Activated CD8-positive, alpha-beta memory T cell treated with anti-CD3 and anti-CD28 coated beads for 1 hour (primary cell): ENCODE measurements around the gene PI4KA.
"Not testable (repeated sequence)": the region's sequence is repeated elsewhere in the genome, so short reads cannot be mapped to it uniquely, and the experiment has no call there.

Experiments used
- DNase-seq, 2 donors: peaks; one replicate each; pipeline ENCODE4 v3.0.0-alpha.2; 2020; ENCODE audit warnings: low read depth in 1 of 2; ENCODE audit errors: extremely low read depth in 1 of 2

PI4KA gene

DNA sequence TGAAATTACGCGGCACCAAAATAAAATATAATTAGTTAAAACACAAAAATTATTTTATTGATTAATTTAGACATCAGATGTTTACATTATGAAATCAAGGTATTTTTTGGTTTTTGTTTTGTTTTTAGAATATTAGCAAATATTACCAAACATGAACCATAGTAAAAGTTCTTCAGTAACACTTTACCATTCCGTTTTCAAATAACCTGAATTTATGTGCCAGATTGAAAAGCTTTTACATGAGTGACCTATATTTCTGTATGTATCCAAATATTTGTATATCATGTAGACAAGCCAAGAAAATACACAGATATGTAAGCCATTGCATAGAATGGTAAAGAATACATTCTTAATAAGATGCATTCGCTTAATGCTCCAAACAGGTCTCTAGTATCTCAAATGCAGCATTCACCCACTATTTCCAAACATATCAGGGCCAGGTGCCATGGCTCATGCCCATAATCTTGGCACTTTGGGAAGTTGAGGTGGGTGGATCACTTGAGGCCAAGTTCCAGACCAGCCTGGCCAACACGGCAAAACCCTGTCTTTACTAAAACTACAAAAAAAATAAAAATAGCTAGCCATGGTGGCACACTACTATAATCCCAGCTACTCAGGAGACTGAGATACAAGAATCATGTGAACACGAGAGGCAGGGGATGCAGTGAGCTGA, 187.1 kb downstream of the PI4KA start:
- no peak for DNase-seq

DNA sequence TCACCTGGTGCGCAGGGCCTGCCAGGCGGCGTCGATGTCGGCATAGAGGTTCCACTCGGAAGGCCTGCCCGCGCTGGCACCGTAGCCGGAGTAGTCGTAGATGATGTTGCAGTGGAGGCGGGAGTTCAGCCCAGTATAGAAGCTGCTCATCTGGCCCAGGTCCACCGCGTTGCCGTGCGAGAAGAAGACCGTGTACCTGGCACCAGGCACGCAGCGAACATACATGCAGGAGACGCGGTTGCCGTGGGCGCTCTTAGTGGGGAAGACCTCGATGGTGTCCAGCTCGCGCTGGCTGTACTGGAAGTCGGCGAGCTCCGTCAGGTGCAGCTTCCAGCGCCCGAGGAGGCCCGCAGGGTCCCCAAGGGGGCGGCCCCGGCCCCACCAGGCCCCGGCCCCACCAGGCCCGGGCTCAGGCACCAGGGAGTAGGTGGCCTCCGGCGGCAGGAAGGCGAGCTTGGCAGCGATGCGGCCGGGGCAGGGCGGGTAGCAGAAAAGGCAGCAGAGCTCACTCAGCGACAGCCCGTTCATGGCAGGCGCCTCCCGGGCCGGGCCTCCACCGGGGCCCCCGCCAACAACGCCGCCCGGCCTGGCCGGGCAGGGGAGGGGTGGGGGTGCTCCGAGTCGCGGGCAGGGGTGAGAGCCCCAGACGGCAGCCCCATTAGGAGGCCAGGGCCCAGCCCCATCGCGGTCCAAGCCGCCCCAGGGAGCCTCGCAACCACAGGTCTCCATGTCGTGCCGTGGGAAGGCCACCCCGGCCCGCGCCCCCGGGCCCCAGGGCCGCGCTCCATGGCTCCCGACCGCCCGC, 188.0 kb downstream of the PI4KA start:
- DNase-seq = not testable (repeated sequence)

DNA sequence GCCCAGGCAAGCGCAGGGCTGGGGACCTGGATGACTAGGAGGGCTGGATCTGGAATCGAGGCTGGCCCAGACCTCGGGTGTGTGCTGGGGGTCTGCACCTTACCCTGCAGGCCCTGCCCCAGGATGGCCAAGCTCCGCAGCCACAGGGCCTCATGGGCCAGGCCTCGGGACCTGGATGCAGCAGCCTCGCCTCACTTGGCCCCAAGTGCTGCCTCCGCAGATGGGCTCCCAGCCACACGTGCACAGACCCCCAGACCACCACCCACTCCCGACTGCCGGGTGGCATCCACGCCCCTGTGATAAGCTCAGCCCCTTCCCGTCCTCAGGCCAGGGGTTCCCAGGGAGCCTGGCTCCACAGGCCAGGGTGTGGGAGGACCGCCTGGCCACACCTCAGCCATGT, 188.7 kb downstream of the PI4KA start:
- not testable (repeated sequence) for DNase-seq

DNA sequence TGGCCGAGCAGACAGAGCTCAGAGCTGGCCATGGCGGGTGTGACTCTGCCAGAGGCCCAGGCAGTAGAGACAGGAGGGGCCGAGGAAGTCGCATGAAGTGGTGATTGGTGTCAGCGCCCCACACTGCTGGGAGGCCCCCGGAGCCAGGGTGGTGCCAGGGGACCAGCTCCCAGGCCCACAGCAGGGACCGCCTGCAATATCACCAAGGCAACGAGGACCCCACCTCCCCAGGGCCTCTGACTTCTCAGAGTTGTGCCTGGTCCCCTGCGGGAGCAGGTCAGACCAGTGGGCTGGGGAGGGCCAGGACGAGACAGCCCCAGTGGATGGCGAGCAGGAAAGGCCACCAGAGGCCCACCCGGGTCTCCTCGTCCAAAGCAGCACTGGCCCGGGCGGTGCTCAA, 189.1 kb downstream of the PI4KA start:
- not testable (repeated sequence) for DNase-seq

DNA sequence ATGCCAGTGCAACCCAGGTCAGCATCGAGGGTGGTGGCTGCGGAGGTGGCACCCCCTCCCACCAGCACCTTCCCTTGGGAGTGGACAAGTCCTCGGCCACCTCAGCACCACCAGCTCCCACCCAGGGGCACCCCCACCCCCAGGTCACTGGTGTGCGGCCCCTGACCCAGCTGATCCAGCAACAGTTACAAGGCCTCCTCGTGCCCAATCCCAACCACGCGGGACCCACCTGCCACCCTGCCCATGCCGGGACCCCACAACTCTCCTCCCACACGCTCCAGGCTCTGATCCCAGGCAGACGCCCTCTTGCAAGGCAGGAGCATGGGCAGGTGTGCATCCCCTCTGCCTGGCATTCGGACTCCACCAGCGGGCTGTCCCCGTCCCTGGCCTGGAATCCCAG, 189.8 kb downstream of the PI4KA start:
- not testable (repeated sequence) for DNase-seq

DNA sequence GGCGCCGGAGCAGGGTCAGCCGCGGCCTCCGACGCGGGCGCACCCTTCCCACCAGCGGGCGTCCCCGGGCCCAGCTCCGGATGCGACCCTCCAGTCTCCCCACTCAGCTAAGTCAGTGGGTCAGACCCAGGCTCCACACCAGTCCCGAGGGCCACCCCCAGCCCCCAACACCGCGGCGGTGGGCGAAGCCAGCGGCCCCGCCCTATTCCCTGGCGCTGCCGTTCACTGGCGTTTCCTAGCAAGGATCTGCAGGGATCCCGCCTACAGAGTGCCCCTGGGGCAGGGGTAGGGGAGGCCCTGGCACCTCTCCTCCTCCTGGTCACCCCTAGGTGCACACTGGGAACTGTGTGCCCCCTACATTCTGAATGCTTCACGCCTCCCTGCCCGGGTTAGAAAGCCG, 190.4 kb downstream of the PI4KA start:
- DNase-seq = not testable (repeated sequence)

DNA sequence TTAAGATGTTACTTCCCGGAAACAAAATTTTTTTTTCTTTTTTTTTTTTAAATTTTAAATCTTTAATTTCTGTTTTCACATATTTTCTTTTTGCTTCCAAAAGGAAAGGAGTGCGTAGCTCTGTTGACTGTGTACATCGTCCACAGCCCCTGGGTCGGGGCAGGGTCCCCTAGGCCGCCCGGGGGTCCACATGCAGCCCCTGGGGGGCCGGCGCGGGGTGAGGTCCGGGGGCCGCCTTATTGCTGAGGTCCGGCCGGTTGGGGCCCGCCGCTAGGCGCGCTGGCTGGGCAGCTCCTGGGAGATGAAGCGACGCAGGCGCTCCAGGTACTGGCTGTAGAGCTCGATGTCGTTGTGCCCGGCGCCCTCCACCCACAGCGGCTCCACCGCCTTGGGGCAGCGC, 191.1 kb downstream of the PI4KA start:
- not testable (repeated sequence) for DNase-seq

DNA sequence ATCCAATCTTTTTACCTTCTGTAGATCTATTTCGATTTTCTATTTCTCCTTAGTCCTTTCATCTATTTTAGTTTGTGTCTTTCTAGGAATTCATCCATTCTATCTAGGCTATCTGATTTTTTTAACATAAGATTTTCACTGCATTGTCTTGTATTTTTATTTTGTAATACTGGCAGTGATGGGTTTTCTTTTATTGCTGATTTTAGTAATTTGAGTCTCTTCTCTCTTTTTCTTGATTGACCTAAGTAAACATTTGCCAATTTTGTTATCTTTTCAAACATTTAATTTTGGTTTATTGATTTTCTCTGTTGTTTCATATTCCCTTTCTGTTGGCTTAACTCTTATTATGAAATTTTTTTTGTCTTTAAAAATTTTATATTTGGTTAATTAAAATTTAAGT, 192.1 kb downstream of the PI4KA start:
- DNase-seq = no peak

DNA sequence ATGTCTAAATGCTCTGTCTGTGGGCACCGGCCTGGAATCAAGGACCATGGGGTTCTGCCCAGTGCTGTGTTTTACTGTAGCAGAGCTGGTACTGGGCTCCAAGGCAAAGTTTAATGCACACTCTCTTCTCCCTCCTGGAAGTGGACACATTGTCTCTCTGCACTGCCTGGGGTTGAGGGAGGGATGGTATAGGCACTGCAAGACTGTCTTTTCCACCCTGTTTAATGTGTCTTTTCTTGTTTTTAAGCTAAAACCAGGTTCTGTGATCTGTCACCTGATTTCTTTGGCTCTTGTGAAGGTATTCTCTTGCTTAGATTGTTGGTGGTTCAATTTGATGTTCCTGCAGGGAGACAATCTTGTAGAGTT, 194.0 kb downstream of the PI4KA start:
- DNase-seq = no peak

DNA sequence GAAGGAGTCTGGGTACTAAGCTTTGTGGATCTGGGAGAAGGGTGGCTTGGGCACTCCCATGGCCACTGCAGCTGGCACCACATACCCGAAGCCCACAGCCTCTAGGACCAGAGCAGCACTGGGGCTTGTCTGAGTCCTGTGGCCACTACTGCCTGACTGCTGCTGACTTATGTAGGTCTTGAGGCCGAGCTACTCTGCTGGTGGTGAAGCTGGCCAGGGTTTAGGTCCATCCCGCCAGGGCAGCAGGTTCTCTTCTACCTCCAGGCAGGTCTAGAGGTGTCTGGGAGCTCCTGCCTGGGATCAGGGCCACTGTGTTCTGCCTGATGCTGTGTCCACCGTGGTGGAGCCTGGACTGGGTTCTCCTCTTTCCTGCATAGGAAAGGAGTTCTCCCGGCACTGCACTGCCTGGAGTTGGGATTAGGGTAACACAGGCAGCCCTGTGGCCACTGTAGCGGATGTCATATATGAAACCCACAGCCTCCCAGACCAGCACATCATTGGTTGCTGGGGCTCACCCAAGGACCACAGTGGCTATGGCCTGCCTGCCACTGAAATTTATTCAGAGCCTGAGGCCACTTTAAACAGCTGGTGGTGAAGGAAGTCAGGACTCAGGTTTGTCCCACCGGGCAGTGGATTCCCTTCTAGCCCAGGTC, 194.5 kb downstream of the PI4KA start:
- no peak for DNase-seq

DNA sequence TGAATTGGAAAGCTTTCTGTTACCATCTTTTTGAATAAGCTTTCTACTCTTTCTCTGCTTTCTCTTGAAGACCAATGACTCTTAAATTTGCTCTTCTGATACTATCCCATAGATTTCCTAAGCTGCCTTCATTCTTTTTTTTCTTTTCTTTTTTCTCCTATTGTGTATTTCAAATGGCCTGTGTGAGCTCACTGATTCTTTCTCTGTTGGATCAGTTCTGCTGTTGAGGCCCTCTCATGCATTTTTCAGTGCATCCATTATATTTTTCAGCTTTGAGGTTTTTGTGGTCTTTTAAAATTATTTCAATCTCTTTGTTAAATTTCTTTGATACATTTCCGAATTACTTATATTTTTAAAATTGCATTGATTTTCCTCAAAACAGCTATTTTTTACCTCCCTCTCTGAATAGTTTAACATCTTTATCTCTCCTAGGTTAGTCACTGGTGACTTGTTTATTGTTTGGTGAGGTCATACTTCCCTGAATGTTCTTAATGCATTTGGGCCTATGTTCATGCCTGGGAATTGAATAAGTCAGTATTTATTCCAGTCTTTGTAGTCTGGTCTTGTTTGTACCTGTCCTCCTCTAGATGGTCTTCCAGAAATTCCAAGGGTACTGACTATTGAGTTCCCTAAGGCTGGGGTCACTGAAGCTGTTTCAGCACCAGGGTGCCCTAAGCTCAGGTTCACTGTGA, 195.3 kb downstream of the PI4KA start:
- DNase-seq = no peak

DNA sequence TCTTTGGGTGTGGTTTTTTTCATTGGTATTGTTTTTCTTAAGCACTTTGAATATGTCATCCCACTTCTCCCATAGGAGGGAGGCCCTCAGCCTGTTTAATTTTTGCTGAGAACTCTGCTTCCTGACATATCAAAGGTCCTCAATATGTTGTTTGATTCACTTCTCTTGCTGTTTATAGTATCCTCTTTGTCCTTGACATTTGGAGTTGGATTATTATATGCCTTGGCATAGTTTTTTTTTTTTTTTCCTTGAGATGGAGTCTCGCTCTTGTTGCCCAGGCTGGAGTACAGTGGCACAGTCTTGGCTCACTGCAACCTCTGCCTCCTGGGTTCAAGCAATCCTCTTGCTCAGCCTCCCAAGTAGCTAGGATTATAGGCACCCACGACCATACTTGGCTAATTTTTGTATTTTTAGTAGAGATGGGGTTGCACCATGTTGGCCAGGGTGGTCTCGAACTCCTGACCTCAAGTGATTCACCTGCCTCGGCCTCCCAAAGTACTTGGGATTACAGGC, 196.0 kb downstream of the PI4KA start:
- not testable (repeated sequence) for DNase-seq

DNA sequence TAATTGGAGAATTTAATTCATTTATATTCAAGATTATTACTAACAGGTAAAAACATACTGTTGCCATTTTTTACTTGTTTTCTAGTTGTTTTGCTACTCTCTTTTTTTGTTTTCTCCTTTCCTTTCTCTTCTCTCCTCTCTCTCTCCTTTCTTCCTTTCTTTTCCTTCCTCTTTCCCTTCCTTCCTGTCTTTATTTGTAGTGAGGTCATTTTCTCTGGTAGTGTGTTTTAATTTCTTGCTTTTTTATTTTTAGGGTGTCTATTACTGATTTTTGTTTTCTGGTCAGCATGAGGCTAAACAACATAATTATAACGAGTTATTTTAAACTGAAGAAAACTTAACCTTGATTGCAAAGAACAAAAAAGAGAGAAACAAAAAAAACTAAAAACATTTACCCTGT, 197.1 kb downstream of the PI4KA start:
- no peak for DNase-seq

DNA sequence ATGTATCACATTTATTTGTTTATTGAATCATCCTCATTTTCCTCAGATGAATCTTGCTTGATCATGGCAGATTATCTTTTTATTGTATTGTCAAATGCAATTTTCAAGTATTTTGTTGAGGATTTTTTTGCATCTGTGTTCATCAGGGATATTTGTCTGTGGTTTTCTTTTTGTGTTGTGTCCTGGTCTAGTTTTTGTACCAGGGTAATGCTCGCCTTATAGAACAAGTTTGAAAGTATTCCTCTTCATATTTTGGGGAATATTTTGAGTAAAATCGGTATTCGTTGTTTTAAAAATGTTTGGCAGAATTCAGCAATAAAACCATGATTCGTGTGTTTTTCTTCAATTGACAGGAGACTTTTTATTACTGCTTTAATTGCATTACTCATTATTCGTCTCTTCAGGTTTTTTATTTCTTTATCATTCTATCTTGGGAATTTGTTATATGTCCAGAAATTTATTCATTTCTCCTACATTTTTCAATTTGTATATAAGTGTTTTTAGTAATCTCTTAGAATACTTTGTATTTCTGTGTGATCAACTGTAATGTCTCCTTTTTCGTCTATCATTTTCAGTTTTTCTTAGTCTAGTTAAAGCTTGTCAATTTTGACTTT, 198.1 kb downstream of the PI4KA start:
- no peak for DNase-seq

DNA sequence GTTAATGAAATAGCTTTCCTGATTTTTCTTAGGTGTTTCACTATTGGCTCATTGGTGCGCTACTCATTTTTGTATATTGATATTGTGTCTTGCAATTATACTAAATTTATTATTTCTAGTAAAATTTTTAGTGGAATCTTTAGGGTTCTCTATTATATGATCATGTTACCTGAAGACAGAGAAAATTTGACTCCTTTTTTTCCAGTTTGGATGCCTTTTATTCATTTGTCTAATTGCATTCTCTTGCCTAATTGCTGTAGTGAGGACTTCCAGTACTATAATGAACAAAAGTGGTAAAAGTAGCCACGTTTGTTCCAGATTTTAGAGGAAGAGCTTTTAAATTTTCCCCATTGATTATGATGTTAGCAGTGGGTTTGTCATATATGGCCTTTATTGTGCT, 198.7 kb downstream of the PI4KA start:
- no peak for DNase-seq

DNA sequence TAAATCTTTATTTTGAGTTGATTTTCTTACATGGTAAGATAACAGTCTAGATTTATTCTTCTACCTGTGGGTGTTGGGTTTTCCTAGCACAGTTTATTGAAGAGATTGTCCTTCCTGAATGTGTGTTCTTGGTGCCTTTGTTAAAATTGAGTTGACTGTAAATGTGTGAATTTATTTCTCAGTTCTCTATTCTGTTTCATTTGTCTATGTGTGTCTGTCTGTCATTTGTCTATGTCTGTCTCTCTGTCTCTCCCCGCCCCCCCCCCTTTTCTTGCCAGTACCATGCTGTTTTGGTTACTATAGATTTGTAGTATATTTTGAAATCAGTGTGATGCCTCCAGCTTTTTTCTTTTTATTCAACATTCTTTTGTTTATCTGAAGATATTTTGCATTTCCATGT, 199.4 kb downstream of the PI4KA start:
- no peak for DNase-seq

DNA sequence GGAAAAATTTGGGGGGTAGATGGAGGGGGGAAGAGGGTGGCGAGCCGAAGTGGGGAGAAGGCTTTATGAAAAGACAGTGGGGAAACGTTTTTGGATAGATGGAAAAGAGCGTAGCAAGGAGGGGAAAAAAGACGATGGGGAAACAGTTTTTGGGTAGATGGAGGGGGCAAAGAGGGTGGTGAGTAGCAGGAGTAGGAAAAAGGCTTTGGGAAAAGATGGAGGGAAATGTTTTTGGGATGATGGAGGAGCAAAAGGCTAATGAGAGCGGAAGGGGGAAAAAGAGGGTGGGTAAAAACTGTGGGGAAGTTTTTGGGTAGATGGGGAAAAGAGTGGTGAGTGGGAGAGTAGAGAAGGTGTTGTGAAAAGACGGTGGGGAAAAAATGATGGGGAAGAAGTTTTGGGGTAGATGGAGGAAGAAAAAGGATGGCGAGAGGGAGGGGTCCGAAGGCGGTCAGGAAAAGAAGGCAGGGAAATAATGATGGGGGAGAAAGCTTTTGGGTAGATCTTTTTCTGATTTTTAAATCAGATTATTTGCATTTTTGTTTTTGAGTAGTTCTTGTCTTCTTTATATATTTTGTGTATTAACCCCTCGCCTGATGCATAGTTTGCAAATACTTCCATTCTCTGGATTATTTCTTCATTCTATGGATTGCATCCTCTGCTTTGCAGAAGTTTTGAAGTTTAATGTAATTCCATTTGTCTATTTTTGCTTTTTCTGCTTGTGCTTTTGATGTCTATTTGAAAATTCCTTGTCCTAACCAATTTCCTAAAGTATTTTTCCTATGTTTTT, 200.0 kb downstream of the PI4KA start:
- no peak for DNase-seq

DNA sequence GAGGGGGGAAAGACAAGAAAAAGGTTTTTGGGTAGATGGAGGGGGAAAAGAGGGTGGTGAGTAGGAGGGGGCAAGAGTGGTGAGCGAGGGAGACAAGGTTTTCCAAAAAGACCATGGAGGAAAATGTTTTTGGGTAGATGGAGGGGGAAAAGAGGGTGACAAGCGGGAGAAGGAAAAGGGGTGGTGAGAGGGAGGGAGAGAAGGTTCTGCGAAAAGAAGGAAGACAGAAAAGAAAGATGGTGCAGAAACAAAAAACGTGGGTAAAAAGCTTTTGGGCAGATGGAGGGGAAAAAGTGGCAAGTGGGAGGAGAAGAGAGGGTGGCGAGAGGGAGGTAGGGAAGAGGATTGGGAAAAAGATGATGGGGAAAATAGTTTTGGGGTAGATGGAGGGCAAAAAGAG, 200.6 kb downstream of the PI4KA start:
- DNase-seq = no peak
